Measurements from ENCODE around the gene MRGPRX3. TPM values are rescaled to one million over a fixed set of nuclear protein-coding genes. Genes with fewer than 3 reads are reported as not detected.

The MRGPRX3 gene
- polyA plus RNA-seq: not detected in 2 replicates
- polyA minus RNA-seq: not detected in 2 replicates

- Histone ChIP-seq H3K4me3 (ENCODE audit: low read length) (no peak within 1 kb of the TSS), H3K27me3 (ENCODE audit: insufficient read depth, low read depth, low read length) (no peaks in the 10 kb centered on the region), H3K36me3 (ENCODE audit: insufficient read depth, low read length) (no peaks in the 10 kb centered on the region), H3K27ac (ENCODE audit: low read length) (no peak within 1 kb of the TSS), H3K9me3 (ENCODE audit: low read length) (no peaks in the 10 kb centered on the region), H3K4me2 (ENCODE audit: low read length) (no peak within 1 kb of the TSS), H3K9ac (ENCODE audit: low read length) (no peak within 1 kb of the TSS), H3F3A (ENCODE audit: insufficient read depth, low read length, poor library complexity, severe bottlenecking) (no peaks in the 10 kb centered on the region), H4K20me1 (ENCODE audit: insufficient read depth) (no peaks in the 10 kb centered on the region), H3K79me2 (replicated peaks; ENCODE audit: insufficient read depth, low read length) (no peaks in the 10 kb centered on the region), H3K9me2 (ENCODE audit: insufficient read depth, low read length) (no peaks in the 10 kb centered on the region), H2AFZ (ENCODE audit: low read depth, low read length) (no peak within 1 kb of the TSS)
- no peak for TF ChIP-seq MXI1 (conservative IDR thresholded peaks at IDR 0.05; ENCODE audit: poor library complexity, severe bottlenecking)
- TF ChIP-seq EP300 (conservative IDR thresholded peaks at IDR 0.05; ENCODE audit: poor library complexity, severe bottlenecking): no peak
- TF ChIP-seq EZH2 (IDR thresholded peaks at IDR 0.05; ENCODE audit: borderline replicate concordance, insufficient read depth, low read length, poor library complexity, severe bottlenecking): no peak
- TF ChIP-seq TAF1 (IDR thresholded peaks at IDR 0.05; ENCODE audit: low read depth): no peak
Measured at GRCh38 chr11:18132341-18132740, at the start of gene MRGPRX3. Gene MRGPRX3 (plus strand): TSS chr11:18132571. CDS start chr11:18137203, 4,632 bp downstream.

GRCh38 chr11:18088366-18088765 is 44.0 kb upstream of the MRGPRX3 start:
- H4K20me1 ChIP-seq (ENCODE audit: insufficient read depth): no peaks in the 10 kb centered on the region
- no peak overlapping the region for H3K4me2 ChIP-seq (ENCODE audit: low read length)
- H3K4me3 ChIP-seq (ENCODE audit: low read length): no peak overlapping the region
- no peak overlapping the region for H3K9ac ChIP-seq (ENCODE audit: low read length)
- no peaks in the 10 kb centered on the region for H3K79me2 ChIP-seq (replicated peaks; ENCODE audit: insufficient read depth, low read length)
- peaks cover 7% of the 10 kb centered on the region for H3K36me3 ChIP-seq (ENCODE audit: insufficient read depth, low read length)
- H3F3A ChIP-seq (ENCODE audit: insufficient read depth, low read length, poor library complexity, severe bottlenecking): no peaks in the 10 kb centered on the region
- TF ChIP-seq RAD21 (conservative IDR thresholded peaks at IDR 0.05) (no peak), REST (IDR thresholded peaks at IDR 0.05; ENCODE audit: borderline replicate concordance) (no peak), CTCF (IDR thresholded peaks at IDR 0.05; ENCODE audit: poor library complexity, severe bottlenecking) (no peak), EP300 (conservative IDR thresholded peaks at IDR 0.05; ENCODE audit: poor library complexity, severe bottlenecking) (no peak), SMC3 (conservative IDR thresholded peaks at IDR 0.05; ENCODE audit: poor library complexity) (no peak), MXI1 (conservative IDR thresholded peaks at IDR 0.05; ENCODE audit: poor library complexity, severe bottlenecking) (no peak), TAF1 (IDR thresholded peaks at IDR 0.05; ENCODE audit: low read depth) (no peak)
- no peak overlapping the region for H2AFZ ChIP-seq (ENCODE audit: low read depth, low read length)
- no peaks in the 10 kb centered on the region for H3K9me2 ChIP-seq (ENCODE audit: insufficient read depth, low read length)
- no peaks in the 10 kb centered on the region for H3K9me3 ChIP-seq (ENCODE audit: low read length)
- H3K27me3 ChIP-seq (ENCODE audit: insufficient read depth, low read depth, low read length): no peaks in the 10 kb centered on the region
- no peak overlapping the region for H3K27ac ChIP-seq (ENCODE audit: low read length)

- Histone ChIP-seq H3K9me2 (ENCODE audit: insufficient read depth, low read length) (no peaks in the 10 kb centered on the region), H3K4me2 (ENCODE audit: low read length) (no peak overlapping the region), H3K9ac (ENCODE audit: low read length) (no peak overlapping the region), H3K27me3 (ENCODE audit: insufficient read depth, low read depth, low read length) (no peaks in the 10 kb centered on the region), H3F3A (ENCODE audit: insufficient read depth, low read length, poor library complexity, severe bottlenecking) (no peaks in the 10 kb centered on the region), H2AFZ (ENCODE audit: low read depth, low read length) (no peak overlapping the region), H3K4me3 (ENCODE audit: low read length) (no peak overlapping the region), H3K36me3 (ENCODE audit: insufficient read depth, low read length) (peaks cover 7% of the 10 kb centered on the region), H3K79me2 (replicated peaks; ENCODE audit: insufficient read depth, low read length) (no peaks in the 10 kb centered on the region), H3K9me3 (ENCODE audit: low read length) (no peaks in the 10 kb centered on the region), H4K20me1 (ENCODE audit: insufficient read depth) (no peaks in the 10 kb centered on the region), H3K27ac (ENCODE audit: low read length) (no peak overlapping the region)
- no peak for TF ChIP-seq RAD21 (conservative IDR thresholded peaks at IDR 0.05)
- no peak for TF ChIP-seq EZH2 (IDR thresholded peaks at IDR 0.05; ENCODE audit: borderline replicate concordance, insufficient read depth, low read length, poor library complexity, severe bottlenecking)
- no peak for TF ChIP-seq EP300 (conservative IDR thresholded peaks at IDR 0.05; ENCODE audit: poor library complexity, severe bottlenecking)
- TF ChIP-seq SMC3 (conservative IDR thresholded peaks at IDR 0.05; ENCODE audit: poor library complexity): no peak
- no peak for TF ChIP-seq MXI1 (conservative IDR thresholded peaks at IDR 0.05; ENCODE audit: poor library complexity, severe bottlenecking)
- no peak for TF ChIP-seq POLR2AphosphoS5 (IDR thresholded peaks at IDR 0.05)
- no peak for TF ChIP-seq CTCF (IDR thresholded peaks at IDR 0.05; ENCODE audit: poor library complexity, severe bottlenecking)
- TF ChIP-seq TAF1 (IDR thresholded peaks at IDR 0.05; ENCODE audit: low read depth): no peak
- TF ChIP-seq REST (IDR thresholded peaks at IDR 0.05; ENCODE audit: borderline replicate concordance): no peak
Measured at GRCh38 chr11:18088966-18089365, 43.4 kb upstream of the MRGPRX3 start.

All from neural cell (in vitro differentiated cells).